ENCODE results near the gene PGF.

- TF ChIP-seq EP300 (IDR thresholded peaks at IDR 0.05; ENCODE audit: low read depth): no peak
- no peak for TF ChIP-seq CTCF (IDR thresholded peaks at IDR 0.05)
- TF ChIP-seq POLR2A (IDR thresholded peaks at IDR 0.05): no peak
Measured at GRCh38 chr14:74902941-74903705, 52.3 kb downstream of the PGF start.

All from transverse colon (tissue), 3 donors.